Measurements from ENCODE around the gene HUNK. TPM values are rescaled to one million over a fixed set of nuclear protein-coding genes. Genes with fewer than 3 reads are reported as not detected.
"Not testable (repeated sequence)": the region's sequence is repeated elsewhere in the genome, so short reads cannot be mapped to it uniquely, and the experiment has no call there.

HUNK gene
- total and polyA plus RNA-seq, 2 of the 8 experiments (the other 6 are each of a cell fraction or from before 2014, with no cell fraction given): 1.9 to 10.2 TPM

- no peak for TF ChIP-seq CTCF (IDR thresholded peaks at IDR 0.05; ENCODE audit: control extremely low read depth in 1 of 3, insufficient read depth in 1 of 3, low read depth in 1 of 3, low read length in 3 of 3)
- TF ChIP-seq GABPA (IDR thresholded peaks at IDR 0.05; ENCODE audit: borderline replicate concordance, insufficient read depth, low read length): no peak
- TF ChIP-seq USF2 (IDR thresholded peaks at IDR 0.05; ENCODE audit: low read length): no peak
Measured at GRCh38 chr21:31857096-31857495, 15.7 kb upstream of the HUNK start (continued).

DNA sequence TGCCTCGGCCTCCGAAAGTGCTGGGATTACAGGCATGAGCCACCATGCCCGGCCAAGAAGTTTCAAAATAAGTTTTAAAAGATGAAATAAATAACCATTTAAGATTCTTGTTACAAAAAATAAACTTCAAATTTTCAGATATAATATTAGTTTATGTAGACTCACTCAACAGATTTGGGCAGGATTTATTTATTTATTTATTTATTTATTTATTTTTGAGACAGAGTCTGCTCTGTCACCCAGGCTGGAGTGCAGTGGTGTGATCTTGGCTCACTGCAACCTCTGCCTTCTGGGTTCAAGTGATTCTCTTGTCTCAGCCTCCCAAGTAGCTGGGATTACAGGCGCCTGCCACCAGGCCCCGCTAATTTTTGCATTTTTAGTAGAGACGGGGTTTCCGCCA lies 15.2 kb upstream of the HUNK start:
- H2BK15ac ChIP-seq (ENCODE audit: low read length); H3K36me3 ChIP-seq (ENCODE audit: control insufficient read depth in 2 of 4, insufficient read depth in 4 of 4, low read length in 3 of 4); H3K23ac ChIP-seq (ENCODE audit: insufficient read length); H3K79me1 ChIP-seq (ENCODE audit: low read depth, low read length); H2BK20ac ChIP-seq (ENCODE audit: low read length); H3K27ac ChIP-seq (ENCODE audit: low read depth, low read length); H2BK120ac ChIP-seq (replicated peaks; ENCODE audit: low read depth, low read length); H2AFZ ChIP-seq (ENCODE audit: low read length); H3K4me3 ChIP-seq (ENCODE audit: extremely low read depth in 1 of 4, insufficient read depth in 2 of 4, low read depth in 3 of 4, low read length in 4 of 4); H3K79me2 ChIP-seq (ENCODE audit: control insufficient read depth in 1 of 2, insufficient read depth in 2 of 2, low read length in 2 of 2); H3K4me2 ChIP-seq (ENCODE audit: insufficient read depth in 1 of 2, low read depth in 2 of 2, low read length in 2 of 2); H3K18ac ChIP-seq (ENCODE audit: extremely low read depth, low read length); H2BK5ac ChIP-seq (ENCODE audit: low read depth, low read length); H3K9ac ChIP-seq (replicated peaks in 1 of 4; ENCODE audit: extremely low read depth in 1 of 4, low read depth in 3 of 4, low read length in 3 of 4); H3K56ac ChIP-seq (replicated peaks; ENCODE audit: insufficient read length, low read depth, low read length); H4K8ac ChIP-seq (ENCODE audit: extremely low read depth, insufficient read depth, low read length); H3K23me2 ChIP-seq (ENCODE audit: low read depth, low read length); H4K5ac ChIP-seq (ENCODE audit: insufficient read length, low read depth, low read length); H3K4me1 ChIP-seq (replicated peaks in 1 of 4; ENCODE audit: control insufficient read depth in 3 of 4, insufficient read depth in 4 of 4, low read length in 3 of 4); POLR2A ChIA-PET (ENCODE audit: partially characterized antibody); DNase-seq (ENCODE audit: low read depth in 1 of 2, low spot score in 2 of 2); H3K14ac ChIP-seq (ENCODE audit: insufficient read length); H3K27me3 ChIP-seq (replicated peaks in 1 of 4; ENCODE audit: control insufficient read depth in 3 of 4, extremely low read depth in 1 of 4, insufficient read depth in 3 of 4, low read length in 3 of 4); H4K91ac ChIP-seq (replicated peaks; ENCODE audit: insufficient read length, low read length); H4K20me1 ChIP-seq (replicated peaks in 1 of 2; ENCODE audit: control insufficient read depth in 1 of 2, insufficient read depth in 2 of 2, low read length in 2 of 2); H3K9me3 ChIP-seq (ENCODE audit: insufficient read depth in 2 of 2, low read depth in 1 of 2, low read length in 1 of 2); H2BK12ac ChIP-seq (ENCODE audit: low read depth, low read length); H2AK5ac ChIP-seq (ENCODE audit: low read depth, low read length); H3K4ac ChIP-seq (replicated peaks; ENCODE audit: insufficient read length, low read depth, low read length); FAIRE-seq: not testable (repeated sequence)
- CTCF ChIA-PET (ENCODE audit: partially characterized antibody): interaction anchor here (3.3 kb wide), 1 partner anchor 8 kb away, joined by 14 read pairs; no protein-coding TSS in a partner anchor
- WGBS, 2 experiments (ENCODE audit: extremely low coverage in 1 of 2, insufficient coverage in 1 of 2, insufficient read length in 1 of 2, insufficient replicate concordance in 2 of 2, low coverage in 1 of 2, low lambda C conversion rate in 2 of 2, missing lambda C conversion rate in 1 of 2): 77% methylated on average over 6 of the region's 7 CpGs; no CpG with 5 or more reads in 1 of the 2 experiments
